ENCODE data around the gene PGBD5.

PGBD5 gene

GRCh38 chr1:230268371-230269170, 157.6 kb downstream of the PGBD5 start:
- CTCF ChIA-PET, result interaction anchor here (0.5 to 0.6 kb wide), 3 partner anchors 522 to 1267 kb away, joined by 3 to 5 read pairs (median 3); no protein-coding TSS in a partner anchor
- TF ChIP-seq CTCF (conservative IDR thresholded peaks at IDR 0.05; ENCODE audit: low read depth), result peak; percentile 53
- peak; percentile 64 for DNase-seq (ENCODE audit: low spot score)
- POLR2A ChIA-PET (ENCODE audit: low non-redundant PET), result no interaction called here
- peak overlapping the region; percentile 40 for H3K27ac ChIP-seq

GRCh38 chr1:230267338-230268065, 158.6 kb downstream of the PGBD5 start:
- H3K27ac ChIP-seq, result peak overlapping the region; percentile 5; the same call in 1 of the 2 replicates
- DNase-seq (ENCODE audit: low spot score), result no peak
- ChIA-PET CTCF (no interaction called here), POLR2A (ENCODE audit: low non-redundant PET) (no interaction called here)
- TF ChIP-seq CTCF (conservative IDR thresholded peaks at IDR 0.05; ENCODE audit: low read depth), result no peak

- ChIA-PET CTCF (no interaction called here), POLR2A (ENCODE audit: low non-redundant PET) (no interaction called here)
- no peak overlapping the region for H3K27ac ChIP-seq
- TF ChIP-seq CTCF (conservative IDR thresholded peaks at IDR 0.05; ENCODE audit: low read depth), result no peak
- no peak for DNase-seq (ENCODE audit: low spot score)
Measured at GRCh38 chr1:230266456-230266855, 159.7 kb downstream of the PGBD5 start.

GRCh38 chr1:230265200-230266115, 160.7 kb downstream of the PGBD5 start:
- TF ChIP-seq CTCF (conservative IDR thresholded peaks at IDR 0.05; ENCODE audit: low read depth), result no peak
- ChIA-PET POLR2A (ENCODE audit: low non-redundant PET) (no interaction called here), CTCF (no interaction called here)
- DNase-seq (ENCODE audit: low spot score), result no peak
- no peak overlapping the region for H3K27ac ChIP-seq
